Fibroblast of skin of right quadriceps (primary cell): Measurements from ENCODE around the gene FAM234A.
"Not testable (repeated sequence)": the region's sequence is repeated elsewhere in the genome, so short reads cannot be mapped to it uniquely, and the experiment has no call there.

ENCODE experiments used
- DNase-seq: peaks from one replicate; pipeline ENCODE4 v3.0.0-alpha.2; 2013

Gene FAM234A, protein sequence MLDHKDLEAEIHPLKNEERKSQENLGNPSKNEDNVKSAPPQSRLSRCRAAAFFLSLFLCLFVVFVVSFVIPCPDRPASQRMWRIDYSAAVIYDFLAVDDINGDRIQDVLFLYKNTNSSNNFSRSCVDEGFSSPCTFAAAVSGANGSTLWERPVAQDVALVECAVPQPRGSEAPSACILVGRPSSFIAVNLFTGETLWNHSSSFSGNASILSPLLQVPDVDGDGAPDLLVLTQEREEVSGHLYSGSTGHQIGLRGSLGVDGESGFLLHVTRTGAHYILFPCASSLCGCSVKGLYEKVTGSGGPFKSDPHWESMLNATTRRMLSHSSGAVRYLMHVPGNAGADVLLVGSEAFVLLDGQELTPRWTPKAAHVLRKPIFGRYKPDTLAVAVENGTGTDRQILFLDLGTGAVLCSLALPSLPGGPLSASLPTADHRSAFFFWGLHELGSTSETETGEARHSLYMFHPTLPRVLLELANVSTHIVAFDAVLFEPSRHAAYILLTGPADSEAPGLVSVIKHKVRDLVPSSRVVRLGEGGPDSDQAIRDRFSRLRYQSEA

DNA sequence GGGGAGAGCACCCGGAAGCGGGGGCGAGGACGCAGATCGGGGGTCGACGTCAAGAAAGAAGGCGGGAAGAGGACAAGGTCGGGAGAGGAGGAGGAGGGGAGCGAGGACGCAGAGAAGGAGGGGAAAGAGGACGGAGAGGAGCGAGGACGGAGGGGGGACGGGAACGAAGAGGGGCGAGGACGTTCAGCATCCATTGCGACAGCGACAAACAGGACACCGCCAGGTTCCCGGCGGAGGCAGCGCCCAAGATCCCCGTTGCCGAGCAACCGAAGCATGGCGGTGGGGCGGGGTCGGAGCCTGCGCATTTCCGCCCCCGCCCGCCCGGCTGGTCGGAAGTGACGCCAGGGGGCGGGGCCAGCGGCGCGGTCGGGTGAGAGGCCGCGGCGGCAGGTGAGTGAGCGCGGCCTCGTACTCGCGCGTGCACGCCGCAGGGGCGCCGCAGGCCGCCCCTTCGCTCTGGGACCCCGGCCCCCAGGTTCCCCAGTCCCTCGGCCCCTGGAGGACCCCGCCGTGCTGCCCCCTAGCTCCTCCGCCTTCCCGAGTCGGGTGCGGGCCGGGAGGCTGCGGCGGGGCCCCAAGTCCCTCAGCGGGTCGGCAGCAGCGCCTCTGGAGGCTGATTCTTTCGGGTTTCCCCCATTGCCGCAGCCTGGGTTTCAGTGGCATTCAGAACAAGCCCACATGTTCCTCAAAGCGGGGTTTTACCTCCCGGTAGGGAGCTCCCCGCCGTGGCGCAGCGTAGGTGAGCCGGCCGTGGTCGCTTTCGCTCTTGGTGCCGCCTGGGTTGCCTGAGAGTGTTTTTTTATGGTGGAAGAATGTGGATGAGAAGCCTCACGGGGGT is at the start of gene FAM234A:
TSS of gene FAM234A (plus strand) at position 354 of the 838 bp plus-strand sequence. CDS start 19,593 bp downstream, outside the sequence.
- DNase-seq: peak; percentile 89

DNA sequence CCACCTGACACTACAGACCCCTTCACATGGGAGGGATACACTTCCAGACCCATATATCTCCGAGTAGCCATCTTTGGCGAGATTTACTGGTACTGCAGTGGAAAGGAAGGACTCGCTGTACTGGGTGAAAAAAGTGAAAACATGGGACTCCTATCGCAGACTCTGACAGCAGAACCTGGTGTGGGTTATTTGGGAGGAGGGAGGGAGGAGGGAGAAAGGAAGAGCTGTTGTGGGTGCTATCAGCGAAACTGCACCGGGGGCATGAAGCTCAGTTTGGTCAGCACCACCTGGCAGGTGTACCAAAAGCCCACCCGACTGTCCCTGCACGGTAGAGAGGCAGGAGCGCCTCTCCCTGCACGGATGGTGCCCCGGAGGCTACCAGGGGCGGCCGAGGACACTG is 49.4 kb upstream of the FAM234A start:
- no peak for DNase-seq

DNA sequence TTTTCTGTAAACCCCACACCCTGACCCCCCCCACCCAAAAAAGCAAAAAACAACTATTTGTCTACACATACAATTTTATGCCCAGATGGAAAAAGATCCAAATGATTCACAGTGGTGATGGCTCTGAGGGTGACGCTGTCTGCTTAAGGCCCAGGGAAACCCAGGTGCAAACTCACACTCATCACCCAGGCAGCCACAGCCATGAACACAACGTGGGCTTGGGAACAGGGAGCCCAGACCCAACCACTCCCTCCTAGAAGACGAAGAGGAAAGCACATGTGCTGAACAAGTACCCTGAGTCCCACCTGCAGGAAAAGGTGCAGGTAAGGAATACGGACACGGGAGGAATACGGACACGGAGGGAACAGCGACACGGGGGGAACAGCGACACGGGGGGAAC is 48.9 kb upstream of the FAM234A start:
- no peak for DNase-seq

DNA sequence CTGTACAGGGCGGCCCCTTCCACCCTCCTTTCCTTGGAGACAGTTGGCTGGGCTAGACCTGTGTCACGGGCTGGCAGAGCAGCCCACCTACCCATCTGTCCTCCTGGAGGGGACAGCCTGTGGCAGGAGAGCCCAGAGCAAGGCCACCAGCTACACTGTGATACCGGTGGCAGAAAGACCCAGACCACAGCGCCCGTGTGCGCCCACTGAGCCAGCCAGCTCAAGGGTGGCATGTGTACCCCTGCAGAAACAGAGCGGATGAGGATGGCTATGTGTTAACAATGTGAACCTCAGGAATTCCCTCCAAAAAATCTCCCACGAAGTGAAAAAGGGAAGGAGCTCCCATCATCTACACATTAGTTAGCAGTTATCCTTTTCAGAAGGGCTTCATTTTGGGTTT is 47.3 kb upstream of the FAM234A start:
- DNase-seq: no peak

DNA sequence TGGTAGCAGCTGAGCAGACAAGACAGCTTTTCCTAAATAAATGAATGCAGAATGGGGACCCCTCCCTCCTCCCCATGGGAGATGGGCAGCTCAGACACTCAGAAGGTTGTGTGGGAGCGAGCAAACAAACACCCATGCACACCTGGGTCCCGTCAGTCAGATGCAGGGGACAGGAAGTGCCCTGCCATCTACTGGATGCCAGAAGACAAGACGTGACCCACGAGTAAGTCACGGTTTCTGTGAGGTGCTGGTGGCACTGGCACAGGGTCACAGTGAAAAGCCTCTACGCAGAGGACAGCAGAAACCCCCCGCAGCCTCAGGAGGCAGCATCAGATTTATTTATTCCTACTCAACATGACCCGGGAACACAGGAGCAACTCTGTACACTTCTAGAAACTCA is 45.9 kb upstream of the FAM234A start:
- DNase-seq: no peak

DNA sequence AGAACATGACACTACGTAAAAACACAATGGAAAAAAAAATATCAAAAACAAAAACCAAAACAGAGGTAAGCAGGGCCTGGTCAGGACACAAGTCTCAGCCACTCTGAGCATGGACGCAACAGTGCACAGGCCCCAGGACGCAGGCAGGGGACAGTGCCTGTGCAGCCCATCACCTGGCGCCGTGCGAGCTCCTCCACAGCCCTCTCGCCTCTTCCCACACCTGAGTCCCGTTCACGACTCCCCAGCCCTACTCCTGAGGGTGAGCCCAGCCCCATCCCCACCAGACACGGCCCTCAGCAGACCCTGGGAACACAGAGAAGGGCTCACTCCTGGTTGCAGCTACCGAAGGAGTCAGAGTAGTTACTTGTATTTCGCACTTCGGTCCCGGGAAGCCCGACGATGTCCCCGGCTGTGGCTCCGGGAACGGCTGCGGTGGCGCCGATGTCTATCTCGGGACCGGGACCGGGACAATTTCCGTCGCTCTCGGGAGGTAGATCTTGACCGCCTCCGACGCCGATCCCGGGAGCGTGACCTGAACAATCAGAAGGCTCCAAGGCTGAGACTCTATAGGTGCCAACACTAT is 44.9 kb upstream of the FAM234A start:
- DNase-seq: no peak

DNA sequence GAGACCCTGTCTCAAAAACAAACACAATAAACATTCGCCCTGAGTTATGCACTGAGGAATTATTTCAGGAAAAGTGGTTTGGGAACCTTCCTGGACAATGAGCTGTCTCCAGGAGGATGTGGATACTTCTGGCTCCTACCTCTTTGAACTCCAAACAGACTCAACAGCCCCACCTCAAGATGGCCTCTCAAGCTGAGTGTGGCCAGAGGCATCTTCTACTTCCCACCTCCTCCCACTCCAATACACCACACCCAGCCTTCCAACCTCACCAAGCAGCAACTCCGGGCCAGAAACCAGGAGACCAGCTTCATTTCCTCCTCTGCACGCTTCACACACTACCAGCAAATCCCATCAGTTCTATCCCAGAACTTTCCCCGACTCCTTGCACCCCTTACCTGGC is 42.8 kb upstream of the FAM234A start:
- no peak for DNase-seq

DNA sequence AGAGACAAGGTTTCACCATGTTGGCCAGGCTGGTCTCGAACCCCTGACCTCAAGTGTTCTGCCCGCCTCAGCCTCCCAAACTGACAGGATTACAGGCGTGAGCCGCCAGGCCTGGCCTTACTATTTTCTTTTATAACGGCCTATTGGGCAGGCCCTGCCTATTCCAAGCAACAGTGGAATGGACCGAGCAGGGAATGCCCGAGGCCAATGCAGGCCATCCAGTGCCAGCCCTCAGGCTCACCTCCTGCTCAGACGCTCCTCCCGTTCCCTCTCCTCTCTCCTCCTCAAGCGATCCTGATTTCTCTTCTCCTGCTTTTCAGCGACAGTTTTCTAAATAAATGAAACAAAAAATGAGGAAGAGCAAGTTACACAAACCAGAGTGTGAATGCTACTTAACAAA is 41.9 kb upstream of the FAM234A start:
- DNase-seq: no peak

DNA sequence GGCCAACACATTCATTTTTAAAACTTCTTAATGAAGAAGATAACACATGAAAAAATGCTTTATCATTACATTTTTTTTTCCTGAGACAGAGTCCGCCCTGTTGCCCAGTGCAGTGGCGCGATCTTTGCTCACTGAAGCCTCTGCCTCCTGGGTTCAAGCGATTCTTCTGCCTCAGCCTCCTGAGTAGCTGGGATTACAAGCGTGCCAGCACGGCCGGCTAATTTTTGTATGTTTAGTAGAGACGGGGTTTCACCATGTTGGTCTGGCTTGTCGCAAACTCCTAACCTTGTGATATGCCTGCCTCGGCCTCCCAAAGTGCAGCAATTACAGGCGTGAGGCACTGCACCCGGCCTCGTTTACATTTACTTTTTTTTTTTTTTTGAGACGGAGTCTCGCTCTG is 41.2 kb upstream of the FAM234A start:
- DNase-seq: no peak

DNA sequence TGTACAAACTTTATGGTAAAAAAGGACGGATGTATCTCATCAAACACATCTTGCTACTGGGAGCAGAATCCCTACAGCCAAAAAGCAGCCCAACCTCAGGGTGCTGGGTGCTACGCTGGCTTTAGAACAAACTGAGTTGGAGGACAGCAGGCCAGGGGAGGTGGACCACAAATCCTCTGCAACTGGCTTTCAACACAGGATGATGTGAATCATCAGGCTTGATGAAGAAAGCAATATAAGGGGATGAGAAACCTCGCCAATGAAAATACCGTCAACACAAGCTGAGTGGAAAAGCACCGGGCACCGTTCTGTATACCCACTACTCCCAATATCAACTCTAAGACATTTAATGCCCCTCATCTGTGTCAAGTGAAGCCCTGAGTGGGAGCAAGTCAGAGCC is 40.1 kb upstream of the FAM234A start:
- no peak for DNase-seq

DNA sequence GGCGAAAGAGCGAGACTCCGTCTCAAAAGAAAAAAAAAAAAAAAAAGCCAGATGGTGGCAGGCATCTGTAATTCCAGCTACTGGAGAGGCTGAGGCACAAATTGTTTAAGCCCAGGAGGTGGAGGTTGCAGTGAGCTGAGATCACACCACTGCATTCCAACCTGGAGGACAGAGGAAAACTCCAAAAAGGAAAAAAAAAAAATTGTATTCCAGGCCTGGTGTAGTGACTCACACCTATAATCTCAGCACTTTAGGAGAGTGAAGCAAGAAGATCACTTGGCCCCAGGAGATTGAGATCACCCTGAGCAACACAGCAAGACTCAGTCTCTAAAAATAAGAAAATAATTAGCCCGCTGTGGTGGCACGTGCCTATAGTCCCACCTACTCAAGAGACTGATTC is 34.2 kb upstream of the FAM234A start:
- peak; percentile 71 for DNase-seq

DNA sequence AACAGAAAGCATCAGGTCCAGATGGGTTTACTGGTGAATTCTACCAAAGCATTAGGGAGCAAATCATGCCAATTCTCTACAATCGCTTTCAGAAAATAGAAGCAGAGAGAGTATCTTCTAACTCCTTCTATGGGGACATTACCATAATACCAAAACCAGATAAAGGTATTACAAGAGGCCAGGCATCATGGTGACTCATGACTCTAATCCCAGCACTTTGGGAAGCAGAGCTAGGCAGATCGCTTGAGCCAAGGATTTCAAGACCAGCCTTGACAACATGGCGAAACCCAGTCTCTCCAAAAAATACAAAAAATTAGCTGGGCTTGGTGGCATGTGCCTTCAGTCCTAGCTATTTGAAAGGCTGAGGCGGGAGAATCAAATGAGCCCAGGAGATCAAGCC is 31.4 kb upstream of the FAM234A start:
- DNase-seq: no peak

DNA sequence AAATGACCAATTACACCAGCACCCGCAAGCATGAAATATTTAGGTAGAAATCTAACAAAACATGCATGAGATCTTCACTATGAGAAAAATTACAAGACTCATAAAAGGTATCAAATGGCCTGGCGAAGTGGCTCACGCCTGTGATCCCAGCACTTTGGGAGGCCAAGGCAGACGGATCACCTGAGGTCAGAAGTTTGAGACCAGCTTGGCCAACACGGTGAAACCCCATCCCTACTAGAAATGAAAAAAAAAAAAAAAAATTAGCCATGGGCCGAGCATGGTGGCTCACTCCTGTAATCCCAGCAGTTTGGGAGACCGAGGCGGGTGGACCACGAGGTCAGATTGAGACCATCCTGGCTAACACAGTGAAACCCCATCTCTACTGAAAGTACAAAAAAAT is 30.6 kb upstream of the FAM234A start:
- DNase-seq: not testable (repeated sequence)

DNA sequence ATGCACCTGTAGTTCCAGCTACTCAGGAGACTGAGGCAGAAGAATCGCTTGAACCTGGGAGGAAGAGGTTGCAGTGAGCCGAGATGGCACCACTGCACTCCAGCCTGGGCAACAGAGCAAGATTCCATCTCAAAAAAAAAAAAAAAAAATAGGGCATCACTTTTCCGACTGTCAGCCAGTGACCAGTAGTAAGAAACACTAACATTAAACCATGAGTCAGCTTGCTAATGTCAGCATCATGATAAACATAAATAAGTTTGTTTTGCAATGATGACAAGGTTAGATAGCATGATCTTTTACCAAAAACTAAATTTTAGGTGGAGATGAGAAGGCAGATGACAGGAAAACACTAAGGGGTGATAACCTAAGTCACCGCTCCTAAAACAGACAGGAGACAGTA is 25.3 kb upstream of the FAM234A start:
- not testable (repeated sequence) for DNase-seq

DNA sequence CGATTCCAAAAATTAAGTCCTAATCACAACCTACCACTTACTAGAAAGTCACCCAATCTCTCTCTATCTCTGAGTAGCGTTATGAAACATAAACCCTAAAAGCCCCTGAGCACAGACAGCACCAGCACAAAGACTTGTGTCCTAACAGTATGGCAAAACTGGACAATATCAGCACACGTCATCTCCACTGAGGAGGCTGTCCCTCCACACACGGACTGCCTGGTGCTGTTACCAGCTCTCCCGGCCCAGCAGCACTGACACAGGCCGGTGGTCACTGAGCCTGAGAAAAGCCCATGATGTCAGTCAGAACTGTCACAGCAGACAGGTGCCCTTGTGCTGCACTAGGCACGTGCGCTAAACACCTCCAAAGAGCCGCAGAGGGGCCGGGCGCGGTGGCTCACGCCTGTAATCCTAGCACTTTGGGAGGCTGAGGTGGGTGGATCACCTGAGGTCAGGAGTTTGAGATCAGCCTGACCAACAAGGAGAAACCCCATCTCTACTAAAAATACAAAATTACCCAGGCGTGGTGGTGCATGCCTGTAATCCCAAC is 22.9 kb upstream of the FAM234A start:
- not testable (repeated sequence) for DNase-seq

DNA sequence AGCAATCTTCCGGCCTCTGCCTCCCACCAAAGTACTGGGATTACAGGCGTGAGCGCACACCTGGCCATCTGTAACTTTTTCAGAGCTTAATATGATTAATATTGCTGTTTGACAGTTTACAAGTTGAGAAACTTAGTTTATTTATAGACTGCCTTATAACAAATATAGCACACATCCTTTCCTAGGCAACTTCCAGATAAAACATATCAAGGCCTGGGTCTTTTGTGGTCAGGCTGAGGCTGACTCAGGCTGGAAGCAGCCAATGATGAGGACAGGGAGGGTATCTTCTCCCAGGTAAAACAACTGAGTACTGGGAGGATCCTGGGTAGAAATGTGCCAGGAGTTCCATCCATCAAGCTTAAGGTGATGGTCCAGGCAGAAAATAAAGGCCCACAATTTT is 21.6 kb upstream of the FAM234A start:
- no peak for DNase-seq

DNA sequence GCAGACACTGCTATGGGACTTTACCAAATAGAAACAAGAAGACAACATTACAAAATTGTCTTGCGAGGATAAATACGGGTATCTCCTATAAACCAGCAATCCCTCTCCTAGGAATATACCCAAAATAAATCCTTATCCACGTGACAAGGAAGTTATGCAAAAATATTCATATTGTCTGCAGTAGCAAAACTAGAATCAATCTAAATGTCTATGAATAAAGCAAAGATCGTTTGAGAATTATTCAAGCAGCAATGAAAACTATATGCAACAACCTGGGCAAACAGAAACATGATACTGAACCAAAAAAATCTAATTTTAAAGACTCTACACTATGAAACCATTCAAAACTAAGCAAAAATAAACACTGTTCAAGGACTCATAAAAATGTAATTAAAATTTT is 14.6 kb upstream of the FAM234A start:
- DNase-seq: no peak

DNA sequence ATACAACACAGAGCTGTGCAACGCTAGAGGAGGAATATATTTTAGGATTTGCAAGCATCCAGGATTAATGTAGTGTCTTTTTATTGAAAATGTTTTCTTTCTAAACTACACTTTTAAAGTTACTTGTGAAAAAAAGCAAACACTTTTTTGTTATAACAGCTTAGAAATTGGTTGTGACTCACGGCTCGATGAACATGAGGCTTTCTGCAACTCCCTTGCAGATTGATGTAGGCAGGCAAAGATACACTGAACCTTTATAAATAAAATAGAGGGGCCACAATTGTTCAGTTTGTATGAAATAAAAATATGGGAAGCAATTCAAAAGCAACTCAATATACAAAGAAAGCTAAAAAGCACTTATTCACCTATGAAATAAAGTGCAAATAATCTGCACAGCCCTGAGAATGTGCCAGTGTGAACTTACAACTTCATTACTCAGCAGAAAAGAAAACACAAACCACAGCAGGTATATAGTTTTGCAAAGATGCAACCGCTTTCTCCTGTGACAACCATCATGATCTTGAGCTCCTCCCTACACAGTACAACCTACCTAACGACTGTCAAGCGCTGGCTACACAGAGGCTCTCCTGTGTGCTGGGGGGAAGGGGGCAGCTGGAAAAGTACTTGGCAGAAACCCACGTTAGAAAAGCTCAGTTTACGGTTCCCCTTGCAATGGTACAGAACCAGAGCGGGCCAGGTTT is 6.3 kb upstream of the FAM234A start:
- DNase-seq: no peak

DNA sequence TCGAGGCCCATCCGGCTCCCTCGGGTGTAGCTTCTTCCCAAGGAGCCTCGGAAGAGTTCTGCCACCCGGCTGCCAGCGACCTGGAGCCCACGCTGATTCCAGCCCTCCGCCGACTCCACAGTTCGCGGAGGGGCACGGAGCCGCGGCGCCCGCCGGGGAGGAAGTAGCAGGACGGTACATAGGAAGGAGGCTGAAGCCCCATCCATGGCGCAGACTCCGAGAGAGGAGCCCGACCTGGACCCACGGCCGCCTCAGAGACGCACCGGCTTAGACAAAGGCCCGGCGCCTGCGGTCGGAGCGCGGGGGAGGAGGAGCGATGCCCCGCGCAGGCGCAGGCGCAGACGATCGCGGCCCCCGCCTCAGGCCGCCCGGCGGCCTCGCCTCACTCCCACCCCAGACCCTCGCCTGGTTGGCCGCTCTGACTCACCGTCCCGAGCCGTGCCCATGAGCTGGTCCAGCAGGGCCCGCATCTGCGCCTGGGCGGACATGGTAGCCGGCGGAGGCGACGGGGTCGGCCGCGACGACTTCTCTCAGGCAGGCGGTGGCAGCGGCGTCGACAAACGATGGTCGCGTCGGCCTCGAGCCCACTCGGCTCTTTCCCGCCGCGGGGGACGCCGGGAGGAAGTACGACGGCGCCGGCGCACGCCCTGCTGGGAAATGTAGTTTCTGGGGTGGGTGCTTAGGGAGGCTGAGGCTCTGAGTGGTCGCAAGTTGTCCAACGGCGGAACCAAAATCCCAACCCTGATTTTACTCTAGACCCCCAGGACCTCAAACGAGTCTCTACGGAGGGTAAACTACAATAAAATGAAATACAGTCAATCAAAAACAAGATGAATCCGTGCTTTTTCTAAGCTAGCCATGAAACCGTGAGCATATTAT is 5.5 kb upstream of the FAM234A start, which contains the start of gene LUC7L:
TSS of gene LUC7L (minus strand) at position 598 of the 879 bp plus-strand sequence. CDS start at position 488, 110 bp downstream.
- peak; percentile 87 for DNase-seq

DNA sequence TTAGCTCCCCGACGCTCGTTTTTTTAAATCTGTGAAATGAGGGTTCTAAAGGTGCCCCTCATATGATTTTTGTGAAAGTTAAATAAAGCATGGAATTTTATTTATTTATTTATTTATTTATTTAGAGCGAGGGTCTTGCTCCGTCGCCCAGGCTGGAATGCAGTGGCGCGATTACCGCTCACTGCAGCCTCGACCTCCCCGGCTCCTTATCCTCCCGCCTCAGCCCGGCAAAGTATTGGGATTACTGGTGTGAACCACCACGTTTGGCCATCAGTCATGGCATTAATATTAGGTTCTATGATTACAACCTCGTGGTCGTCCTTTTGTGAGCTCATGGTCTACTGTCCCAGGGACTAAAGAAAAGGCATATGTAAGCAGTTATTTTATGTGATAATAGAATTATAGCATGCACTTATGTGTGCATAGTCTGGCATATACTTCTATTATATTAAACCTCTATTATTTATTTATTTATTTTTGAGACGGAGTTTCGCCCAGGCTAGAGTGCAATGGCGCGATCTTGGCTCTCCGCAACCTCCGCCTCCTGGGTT is 4.8 kb upstream of the FAM234A start:
- DNase-seq: no peak

DNA sequence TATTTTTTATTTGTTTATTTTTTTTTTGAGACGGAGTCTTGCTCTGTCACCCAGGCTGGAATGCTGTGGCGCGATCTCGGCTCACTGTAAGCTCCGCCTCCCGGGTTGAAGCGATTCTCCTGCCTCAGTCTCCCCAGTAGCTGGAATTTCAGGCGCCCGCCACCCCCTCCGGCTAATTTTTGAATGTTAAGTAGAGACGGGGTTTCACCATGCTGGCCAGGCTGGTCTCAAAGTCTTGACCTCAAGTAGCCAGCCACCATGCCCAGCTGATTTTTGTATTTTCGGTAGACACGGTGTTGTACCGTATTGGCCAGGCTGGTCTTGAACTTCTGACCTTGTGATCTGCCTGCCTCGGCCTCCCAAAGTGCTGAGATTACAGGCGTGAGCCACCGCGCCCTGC is 4.3 kb upstream of the FAM234A start:
- DNase-seq: not testable (repeated sequence)
